NB4 (cell line): ENCODE measurements around the gene SMYD5.

Experiments
- MYC ChIP-seq: IDR thresholded peaks from 2 replicates; pipeline ENCODE4 v1.6.1; 2011; ENCODE audit warnings: low read depth, low read length
- POLR2A ChIP-seq: IDR thresholded peaks from 2 replicates; pipeline ENCODE4 v1.6.1; 2011; ENCODE audit warnings: mild to moderate bottlenecking; ENCODE audit not compliant: insufficient read length; ENCODE audit errors: extremely low read depth
- TF ChIP-seq, protein P1 (sequence below): IDR thresholded peaks from one replicate; pipeline ENCODE4 v1.5.1; 2012; ENCODE audit warnings: low read depth, low read length
- TF ChIP-seq, protein P2 (sequence below): IDR thresholded peaks from 2 replicates; pipeline ENCODE4 v1.6.1; 2011; ENCODE audit warnings: low read depth, low read length

DNA sequence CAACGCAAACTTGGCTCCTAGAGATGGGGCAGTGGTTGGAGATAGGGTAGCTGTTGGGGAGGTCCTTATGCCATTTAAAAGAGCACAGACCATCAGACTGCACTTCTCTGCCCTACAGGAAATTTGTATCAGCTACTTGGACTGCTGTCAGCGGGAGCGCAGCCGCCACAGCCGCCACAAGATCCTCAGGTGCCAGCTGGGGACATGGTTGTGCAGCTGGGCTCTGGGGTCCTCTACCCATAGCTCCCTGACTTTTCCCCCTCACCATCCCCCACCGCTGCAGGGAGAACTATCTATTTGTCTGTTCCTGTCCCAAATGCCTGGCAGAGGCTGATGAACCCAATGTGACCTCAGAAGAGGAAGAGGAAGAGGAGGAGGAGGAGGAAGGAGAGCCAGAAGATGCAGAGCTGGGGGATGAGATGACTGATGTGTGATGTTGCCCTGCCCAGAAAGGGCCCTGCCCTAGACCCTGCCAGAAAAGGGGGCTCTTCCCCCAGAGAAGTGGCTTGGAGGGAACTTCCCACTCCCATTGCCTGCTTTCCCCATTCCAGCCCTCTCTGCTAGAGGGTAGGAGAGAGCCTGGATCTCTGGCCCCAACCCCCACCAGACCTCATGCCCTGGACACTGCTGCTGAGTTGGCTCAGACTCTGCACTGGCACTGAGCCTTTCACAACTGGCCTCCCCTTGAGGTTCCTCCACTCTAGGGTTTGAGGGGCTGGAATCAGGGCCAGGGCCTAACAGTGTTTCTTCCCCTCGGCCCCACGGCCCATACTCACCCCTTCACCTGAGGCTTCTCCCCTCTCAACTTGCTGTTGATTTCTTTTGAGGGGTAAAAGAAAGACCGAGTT lies 11.7 kb downstream of the SMYD5 start:
- TF ChIP-seq, protein P1, sequence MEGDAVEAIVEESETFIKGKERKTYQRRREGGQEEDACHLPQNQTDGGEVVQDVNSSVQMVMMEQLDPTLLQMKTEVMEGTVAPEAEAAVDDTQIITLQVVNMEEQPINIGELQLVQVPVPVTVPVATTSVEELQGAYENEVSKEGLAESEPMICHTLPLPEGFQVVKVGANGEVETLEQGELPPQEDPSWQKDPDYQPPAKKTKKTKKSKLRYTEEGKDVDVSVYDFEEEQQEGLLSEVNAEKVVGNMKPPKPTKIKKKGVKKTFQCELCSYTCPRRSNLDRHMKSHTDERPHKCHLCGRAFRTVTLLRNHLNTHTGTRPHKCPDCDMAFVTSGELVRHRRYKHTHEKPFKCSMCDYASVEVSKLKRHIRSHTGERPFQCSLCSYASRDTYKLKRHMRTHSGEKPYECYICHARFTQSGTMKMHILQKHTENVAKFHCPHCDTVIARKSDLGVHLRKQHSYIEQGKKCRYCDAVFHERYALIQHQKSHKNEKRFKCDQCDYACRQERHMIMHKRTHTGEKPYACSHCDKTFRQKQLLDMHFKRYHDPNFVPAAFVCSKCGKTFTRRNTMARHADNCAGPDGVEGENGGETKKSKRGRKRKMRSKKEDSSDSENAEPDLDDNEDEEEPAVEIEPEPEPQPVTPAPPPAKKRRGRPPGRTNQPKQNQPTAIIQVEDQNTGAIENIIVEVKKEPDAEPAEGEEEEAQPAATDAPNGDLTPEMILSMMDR = no peak
- TF ChIP-seq POLR2A = no peak
- TF ChIP-seq, protein P2, sequence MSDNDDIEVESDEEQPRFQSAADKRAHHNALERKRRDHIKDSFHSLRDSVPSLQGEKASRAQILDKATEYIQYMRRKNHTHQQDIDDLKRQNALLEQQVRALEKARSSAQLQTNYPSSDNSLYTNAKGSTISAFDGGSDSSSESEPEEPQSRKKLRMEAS = no peak
- TF ChIP-seq MYC = no peak
